GM18502 (cell line): ENCODE measurements around the gene CTCFL.
"Not testable (repeated sequence)": the region's sequence is repeated elsewhere in the genome, so short reads cannot be mapped to it uniquely, and the experiment has no call there.

ENCODE experiments used
- ATAC-seq: cut with Tn5 transposase; IDR thresholded peaks from one replicate; pipeline ENCODE4 v1.9.1; 2021; ENCODE audit warnings: mild to moderate bottlenecking; ENCODE audit not compliant: unreplicated experiment, poor library complexity

The CTCFL gene

DNA sequence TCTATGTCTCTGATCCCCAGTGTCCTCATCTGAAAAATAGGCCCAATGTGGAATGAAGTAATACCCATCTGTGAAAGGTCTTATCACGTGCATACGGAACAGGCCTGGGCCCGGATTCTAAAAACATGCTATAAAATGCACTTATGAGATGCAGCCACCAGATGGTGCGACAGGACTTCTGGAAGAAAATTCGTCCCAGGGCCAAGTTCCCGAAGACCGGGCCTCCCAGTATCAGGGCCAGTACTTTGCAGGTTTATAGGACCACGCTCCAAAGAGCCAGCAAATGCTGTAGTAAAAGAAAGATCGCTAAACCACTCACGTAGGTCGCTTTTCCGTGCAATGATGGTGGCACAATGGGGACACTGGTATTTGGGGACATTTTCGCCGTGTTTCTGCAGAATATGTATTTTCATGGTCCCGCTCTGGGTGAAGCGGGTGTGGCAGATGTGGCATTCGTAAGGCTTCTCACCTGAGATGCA lies 10.6 kb downstream of the CTCFL start:
- no peak for ATAC-seq

DNA sequence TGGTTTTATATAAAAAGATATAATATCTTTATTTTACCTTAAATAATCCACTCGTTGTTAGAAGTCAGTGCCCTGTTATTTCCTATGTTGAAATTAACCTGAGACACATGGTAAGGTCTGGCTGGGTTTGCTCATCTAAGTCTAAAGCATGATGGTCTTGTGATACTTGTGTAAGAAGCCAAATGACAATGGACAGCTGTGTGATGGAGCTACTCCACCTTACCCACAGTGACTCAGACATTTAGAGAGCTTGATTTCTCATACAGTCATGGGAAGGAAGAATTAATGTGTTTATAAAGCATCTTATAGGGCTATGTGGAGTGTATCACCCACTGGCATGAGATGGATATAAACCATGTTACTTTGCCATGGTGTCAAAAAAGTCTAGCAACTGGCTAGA lies 11.7 kb downstream of the CTCFL start:
- no peak for ATAC-seq

DNA sequence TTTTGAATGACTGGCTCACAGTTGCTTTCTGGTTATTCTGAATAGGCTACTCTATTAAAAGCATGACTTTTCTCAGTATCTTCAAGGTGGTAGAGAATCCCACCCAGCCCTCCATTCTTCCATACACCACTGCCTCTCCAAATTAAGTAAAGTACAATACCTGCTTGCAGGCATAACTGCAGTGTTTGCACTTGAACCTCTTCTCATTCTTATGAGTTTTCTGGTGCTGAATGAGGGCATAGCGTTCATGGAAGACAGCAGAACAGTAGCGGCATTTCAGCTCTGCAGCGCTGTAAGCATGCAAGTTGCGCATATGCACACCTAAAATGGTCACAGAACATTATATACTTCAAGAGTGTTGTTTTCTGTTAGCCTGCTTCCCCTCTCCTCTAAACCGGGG lies 12.5 kb downstream of the CTCFL start:
- no peak for ATAC-seq

DNA sequence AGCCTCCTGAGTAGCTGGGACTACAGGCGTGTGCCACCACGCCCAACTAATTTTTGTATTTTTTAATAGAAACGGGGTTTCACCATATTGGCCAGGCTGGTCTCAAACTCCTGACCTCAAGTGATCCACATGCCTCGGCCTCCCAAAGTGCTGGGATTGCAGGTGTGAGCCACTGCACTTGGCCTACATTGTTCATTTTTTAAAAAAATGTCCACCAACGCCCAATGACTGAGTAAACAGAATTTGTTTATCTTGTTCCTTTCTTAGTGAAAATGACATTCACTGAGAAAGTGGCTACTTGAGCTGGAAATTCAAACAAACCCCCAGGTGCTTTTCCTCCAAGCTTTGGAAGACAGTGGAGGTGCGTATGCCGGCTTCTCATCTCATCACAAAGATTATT lies 13.2 kb downstream of the CTCFL start:
- not testable (repeated sequence) for ATAC-seq

DNA sequence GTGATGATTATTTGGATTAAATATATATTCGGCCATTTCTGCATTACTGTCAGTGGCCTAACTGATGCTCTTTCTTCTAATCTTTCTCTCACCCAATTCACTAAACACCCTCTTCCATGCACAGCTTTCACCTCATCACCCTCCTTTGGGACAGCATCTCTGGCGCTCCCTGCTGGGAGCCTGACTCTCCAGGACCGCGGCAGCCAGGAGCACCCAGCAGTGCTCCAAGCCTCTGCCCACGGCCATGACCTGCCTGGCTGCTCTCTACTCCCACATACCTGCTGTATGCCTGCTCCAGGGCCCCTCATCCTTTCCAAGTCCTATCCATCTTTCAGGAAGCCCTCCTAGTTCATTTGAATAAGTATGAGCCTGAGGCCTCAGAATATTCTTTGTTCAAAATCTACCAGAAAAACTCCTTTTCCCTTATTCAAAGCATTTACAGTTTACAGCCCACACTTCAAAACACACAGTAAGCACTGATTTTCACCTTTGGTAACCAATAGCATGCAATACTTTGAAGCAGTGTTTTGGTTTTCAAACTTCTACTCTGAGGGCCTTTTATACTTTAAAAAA lies 15.2 kb downstream of the CTCFL start:
- ATAC-seq: no peak

DNA sequence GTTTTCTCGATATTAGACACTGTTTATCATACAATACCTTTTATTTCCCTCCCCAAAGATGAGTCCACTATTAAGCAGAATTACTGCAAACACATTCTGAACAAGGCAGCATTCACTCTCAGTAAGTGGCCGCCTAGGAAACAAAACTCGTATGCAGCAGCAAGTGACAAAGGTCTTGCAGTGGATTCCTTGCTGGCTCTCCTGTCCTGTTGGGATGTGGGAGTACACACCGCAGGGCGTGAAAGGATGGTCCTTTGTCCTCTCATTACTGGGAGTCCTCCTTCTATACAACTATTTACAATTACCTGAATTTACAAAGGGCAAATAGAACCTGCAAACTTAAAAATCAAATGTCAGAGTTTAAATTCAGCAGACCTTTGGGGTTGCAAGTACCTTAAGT lies 16.1 kb downstream of the CTCFL start:
- ATAC-seq: no peak

DNA sequence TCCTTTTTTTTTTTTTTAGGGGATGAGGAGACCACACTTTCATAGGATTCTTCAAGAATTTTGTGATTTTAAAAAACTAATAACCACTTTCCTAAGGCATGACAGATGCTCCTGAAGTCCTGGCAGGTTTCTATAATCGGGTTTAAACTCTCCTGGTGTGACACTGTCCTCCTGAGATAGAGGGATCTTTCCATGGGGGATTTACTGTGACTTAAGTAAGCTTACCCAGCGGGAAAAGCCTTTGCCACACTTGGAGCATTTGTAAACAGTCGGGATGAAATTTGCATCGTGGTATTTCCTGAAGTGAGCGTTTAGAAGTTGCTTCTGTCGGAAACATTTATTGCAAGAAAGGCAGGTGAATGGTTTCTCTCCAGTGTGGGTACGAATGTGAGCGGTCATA lies 16.6 kb downstream of the CTCFL start:
- no peak for ATAC-seq

DNA sequence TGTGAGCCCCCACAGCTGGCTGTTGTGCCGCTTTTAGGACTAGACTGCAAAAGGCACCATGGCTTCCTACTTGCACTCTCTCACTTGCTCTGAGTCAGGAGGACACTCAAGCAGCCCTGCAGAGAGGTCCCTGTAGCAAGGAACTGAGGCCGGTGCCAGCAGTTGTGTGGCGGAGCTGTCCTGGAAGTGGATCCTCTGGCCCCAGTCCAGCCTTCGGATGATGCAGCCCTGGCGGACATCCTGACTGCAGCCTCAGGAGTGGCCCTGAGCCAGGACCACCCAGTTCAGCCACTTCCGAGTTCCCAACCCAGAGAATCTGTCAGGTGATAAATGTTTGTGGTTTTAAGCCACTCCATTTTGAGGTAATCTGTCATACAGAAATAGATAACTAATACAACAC lies 17.5 kb downstream of the CTCFL start:
- no peak for ATAC-seq

DNA sequence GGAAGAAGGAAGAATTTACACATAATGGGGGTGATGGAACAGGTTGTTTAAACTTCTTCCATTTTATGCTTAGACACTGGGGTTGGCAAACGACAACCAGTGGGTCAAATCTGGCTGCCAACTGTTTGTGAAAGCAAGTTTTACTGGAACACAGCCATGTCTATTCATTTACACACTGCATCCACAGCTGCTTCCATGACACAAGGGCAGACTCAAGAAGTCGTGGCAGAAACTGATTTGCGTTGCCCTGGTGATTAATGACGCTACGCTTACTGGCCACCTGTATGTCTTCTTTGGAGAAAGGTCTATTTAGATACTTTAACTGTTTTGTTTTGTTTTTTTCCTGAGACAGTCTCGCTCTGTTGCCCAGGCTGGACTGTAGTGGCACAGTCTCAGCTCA lies 19.0 kb downstream of the CTCFL start:
- ATAC-seq: no peak

DNA sequence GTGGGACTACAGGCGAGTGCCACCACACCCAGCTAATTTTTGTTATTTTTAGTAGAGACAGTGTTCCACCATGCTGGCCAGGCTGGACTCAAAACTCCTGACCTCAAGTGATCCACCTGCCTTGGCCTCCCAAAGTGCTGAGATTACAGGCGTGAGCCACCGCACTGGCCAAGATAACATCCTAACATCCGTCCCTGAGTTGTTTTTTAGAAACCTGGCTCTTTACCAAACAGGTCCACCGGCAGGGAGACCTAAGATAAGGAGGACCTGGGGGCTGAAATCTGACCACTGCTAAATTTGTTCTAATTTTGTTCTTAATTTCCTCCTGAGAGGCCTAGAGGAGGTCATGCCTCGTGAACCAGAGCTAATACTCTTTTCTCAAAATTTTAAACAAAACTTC lies 20.5 kb downstream of the CTCFL start:
- ATAC-seq: no peak

DNA sequence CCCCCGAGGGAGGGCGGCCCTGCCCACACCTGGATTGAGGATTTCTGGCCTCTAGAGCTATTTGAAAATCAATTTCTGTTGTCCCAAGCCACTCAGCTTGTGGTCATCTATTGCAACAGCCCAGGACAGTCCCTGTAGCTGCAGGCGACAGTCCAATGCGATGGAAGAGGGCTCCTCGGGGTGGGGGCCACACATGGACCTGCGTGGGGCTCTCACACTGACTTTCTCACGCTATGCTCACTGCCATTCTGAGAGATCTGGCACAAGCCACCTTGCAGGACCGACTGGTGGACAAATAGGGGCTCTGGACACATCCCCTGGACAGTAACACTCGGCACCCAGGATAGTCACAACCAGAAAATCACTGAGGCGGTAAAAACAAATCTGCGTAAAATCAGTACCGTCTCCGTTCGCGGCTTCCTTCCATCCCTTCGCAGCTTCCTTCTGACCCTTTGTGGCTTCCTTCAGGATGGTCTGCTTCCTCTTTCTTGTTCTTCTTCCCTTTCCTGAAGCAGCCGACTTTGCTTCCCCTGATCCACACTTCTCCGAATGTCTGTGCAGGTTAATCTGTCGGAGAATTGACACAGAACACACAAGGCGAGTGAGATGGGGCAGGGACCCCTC lies 21.8 kb downstream of the CTCFL start:
- ATAC-seq: no peak

DNA sequence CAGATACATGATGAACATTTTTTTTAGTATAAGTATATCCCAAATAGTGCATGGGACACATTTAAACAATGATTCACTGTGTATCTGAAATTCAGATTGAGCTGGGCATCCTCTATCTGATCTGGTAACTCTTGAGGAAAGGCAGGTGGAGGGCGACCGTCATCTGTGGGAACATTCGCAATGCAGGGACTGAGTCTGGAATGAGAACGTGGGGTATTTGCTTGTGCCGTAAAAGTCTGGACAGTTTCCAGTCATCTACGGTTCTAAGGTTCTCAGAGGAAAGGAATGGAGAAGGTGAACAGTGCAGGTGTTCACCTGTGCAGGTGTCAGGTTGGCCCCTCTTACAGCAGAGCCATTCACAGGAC lies 22.6 kb downstream of the CTCFL start:
- no peak for ATAC-seq

DNA sequence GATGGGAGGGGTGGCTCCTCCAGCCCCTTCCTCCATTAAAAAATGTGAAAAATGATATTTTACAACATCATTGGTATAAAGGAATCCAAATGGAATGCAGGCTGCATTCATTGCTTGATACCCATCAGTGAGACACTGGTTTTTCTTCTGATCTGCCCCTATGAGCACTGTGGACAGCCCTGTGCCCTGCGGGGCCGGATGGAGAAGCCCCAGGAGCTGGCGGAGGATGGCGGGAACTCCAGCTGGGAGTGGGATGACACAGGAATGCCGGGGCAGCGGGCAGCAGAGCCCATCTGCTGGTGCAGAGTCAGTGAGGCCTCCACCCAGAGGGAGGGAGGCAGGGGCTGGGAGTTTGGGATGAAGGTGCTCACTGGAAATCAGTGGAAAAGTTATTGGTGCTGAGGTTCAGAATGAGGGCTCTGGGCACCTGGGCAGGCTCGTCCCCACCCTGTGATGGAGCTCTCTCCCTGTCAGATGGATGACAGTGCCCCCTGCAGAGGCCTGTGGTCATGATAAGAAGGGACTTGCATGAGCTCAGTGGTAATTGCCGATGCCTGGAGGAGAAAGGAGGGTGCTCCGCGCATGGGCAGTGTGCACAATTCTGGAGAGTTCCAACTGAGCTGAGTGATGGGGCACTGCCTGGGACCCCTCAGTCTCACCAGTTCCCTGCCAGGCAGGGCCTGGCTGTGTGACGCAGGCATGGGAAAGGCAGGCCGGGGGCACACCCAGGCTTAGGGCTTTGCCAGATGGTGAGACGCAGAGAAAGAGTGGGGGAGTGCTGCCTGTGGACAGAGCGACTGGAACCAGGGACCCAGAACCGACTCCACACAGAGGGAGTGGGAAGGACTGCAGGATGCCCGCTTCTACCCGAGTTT lies 23.2 kb downstream of the CTCFL start:
- no peak for ATAC-seq

DNA sequence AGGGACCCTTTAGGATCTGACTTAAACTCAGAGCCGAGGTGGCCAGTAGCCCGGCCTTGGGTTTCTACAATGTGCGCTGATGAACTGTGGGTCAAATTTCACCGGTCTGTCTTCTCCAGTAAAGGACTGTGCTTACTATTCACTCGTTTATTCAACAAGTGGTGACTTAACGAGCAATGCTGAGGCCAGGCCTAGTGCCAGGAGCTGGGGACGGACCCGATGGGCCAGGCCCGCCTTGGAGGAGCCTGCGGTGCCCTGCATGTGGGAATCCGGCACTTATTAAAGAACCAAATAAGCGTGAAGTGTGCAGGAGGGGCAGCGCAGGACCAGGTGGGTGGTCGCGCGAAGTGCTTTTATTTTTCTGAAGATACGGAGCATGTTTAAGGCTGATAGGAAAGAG lies 24.0 kb downstream of the CTCFL start:
- no peak for ATAC-seq

DNA sequence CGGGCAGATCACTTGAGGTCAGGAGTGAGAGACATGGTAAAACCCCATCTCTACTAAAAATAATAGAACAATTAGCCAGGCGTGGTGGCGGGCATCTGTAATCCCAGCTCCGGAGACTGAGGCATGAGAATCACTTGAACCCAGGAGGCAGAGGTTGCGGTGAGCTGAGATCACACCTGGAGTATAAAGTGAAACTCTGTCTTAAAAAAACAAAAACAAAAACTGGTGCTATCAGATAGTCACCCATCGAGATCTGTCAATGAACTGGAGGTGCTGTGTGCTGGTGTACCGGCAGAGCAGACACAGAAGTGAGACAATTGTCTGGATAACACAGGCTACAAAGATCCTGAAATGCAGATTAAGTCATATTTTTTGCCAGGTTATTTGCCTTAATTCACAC lies 24.7 kb downstream of the CTCFL start:
- ATAC-seq: no peak

DNA sequence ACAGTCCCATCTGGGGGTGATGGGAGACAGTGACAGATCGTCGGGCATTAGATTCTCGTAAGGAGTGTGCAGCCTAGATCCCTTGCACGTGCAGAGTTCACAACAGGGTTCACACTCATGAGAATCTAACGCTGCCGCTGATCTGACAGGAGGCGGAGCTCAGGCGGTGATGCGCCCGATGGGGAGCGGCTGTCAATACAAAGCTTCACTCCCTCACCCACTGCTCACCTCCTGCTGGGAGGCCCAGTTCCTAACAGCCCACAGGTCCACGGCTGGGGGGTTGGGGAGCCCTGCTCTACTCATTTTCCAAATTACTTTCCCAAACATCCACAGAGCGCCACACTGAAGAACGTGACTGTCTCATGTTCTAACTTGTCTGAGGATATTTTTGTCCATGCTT lies 25.3 kb downstream of the CTCFL start:
- no peak for ATAC-seq

DNA sequence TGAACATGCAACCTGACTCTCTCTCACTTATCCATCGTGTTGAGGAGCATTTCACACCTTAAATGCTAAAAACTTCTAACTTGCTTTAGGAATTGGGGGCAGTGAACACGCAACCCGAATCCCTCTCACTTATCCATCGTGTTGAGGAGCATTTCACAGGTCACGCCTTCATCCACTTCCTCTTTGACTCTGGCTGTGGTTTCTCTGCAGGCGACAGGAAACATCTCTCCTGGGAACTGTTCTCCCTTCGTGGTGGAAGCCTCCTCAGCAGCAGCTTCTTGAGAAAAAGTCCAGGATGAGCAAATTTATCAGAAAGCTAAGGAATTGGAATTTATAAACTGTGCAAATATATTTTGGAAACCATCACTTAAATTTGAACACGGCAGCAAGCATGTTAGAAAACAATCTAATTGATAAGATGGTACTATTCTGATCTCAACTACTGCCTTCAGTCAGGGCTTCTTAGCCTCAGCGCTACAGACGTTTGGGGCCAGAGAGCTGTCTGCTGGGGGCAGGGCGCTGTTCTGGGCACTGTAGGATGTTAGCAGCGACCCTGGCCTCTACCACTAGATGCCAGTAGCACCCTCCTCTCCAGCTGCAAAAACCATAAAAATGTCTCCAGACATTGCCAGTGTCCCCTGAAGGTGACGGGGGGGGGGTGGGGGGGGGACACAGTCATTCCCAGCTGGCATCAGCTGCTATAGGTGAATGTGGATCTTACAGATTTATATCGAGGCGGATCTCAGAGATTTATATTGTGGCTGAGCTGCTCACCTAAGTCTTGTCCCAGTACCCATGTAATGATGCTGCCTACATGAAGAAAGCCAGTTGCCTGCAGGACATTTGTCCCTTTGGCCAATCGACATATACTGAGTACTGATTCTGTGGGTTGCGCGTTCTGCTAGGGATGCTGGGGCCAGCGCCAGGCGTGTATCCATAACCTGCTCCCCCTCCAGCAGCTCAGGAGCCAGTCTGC lies 26.2 kb downstream of the CTCFL start:
- ATAC-seq: no peak

DNA sequence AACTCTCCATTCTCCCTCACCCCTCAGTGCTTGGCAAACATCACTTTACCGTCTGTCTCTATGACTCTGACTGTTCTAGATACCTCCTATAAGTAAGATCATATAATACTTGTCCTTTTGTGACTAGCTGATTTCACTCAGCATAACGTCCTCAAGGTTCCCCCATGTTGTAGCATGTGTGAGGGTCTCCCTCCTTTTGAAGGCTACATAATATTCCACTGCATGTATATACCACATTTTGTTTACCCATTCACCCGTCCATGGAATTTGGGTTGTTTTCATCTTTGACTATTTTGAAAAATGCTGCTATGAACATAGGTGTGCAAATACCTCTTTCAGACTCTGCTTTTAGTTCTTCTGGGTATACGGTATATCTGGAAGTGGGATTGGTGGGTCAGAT lies 28.3 kb downstream of the CTCFL start:
- ATAC-seq: no peak

DNA sequence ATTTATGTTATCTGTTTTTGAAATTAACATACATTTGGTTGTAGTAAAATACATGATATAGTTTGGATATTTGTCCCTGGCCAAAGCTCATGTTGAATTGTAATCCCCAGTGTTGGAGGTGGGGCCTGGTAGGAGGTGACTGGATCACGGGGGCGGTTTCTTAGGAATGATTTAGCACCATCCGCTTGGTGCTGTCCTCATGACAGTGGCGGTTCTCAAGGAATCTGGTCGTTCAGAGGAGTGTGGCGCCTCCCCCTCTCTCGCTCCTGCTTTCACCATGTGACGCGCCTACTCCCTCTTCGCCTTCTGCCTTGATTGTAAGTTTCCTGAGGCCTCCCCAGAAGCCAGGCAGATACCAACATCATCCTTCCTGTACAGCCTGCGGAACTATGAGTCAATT lies 29.0 kb downstream of the CTCFL start:
- ATAC-seq: no peak

DNA sequence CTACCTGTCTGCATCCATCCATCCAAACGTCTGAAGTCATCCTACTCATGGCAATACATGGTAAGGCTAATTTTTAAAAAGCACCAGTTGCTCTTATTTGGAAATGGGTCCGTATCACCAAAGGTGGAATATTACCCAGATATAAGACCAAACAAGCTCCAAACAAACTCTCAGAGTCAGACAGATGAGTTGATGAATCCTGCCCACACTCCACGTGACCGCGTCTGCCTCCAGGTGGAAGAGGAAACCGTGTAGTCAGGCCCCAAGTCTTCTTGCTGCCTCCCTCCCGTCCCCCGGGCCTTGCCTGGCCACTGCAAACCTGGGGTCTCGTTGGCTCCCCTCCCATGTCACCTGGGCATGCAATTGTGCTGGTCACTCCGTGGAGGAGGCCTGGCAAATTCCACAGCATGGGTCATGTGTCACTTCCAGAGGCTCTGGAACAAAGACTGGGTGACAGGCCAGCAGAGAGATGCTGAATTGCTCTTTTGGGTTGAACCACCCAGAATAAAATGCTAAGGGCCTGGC lies 31.8 kb downstream of the CTCFL start:
- ATAC-seq: no peak
